ENCODE measurements around the gene PSTPIP2. TPM values are rescaled to one million over a fixed set of nuclear protein-coding genes. Genes with fewer than 3 reads are reported as not detected.
"Not testable (repeated sequence)": the region's sequence is repeated elsewhere in the genome, so short reads cannot be mapped to it uniquely, and the experiment has no call there.

PSTPIP2 gene
- polyA plus RNA-seq, 3 donors, result 9.1 to 11.7 (median 11.7) TPM

DNA sequence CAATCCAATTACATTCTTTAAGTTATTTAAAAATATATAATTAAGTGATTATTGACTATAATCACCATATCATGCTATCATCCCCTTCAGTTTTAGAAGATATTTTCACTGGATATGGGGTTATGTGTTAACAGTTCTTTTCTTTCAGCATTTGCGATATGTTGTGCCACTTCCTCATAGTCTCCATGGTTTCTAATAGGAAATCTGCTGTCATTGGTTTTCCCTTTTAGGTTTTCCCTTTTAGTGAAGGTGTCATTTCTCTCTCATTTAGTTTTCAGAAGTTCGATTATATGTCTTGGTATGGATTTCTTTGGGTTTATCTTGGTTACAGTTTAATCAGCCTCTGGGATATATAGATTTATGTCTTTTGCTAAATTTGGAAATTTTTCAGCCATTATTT lies 70.2 kb downstream of the PSTPIP2 start:
- no peak for DNase-seq (ENCODE audit: extremely low read depth in 1 of 11, low read depth in 9 of 11, low spot score in 4 of 11)

DNA sequence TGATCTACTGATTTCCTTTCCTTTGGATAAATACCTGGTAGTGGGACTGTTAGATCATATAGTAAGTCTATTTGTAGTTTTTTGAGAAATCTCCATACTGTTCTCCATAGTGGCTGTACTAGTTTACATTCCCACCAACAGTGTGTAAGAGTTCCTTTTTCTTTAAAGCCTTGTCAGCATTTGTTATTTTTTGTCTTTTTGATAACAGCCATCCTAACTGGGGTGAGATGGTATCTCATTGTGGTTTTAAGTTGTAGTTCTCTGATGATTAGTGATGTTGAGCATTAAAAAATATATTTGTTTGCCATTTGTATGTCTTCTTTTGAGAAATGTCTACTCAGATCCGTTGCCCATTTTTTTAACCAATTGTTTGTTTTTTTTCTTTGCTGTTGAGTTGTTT lies 71.0 kb downstream of the PSTPIP2 start:
- DNase-seq (ENCODE audit: extremely low read depth in 1 of 11, low read depth in 9 of 11, low spot score in 4 of 11), result no peak

GRCh38 chr18:45999536-45999935 lies 72.5 kb downstream of the PSTPIP2 start:
- no peak for DNase-seq (ENCODE audit: extremely low read depth in 1 of 11, low read depth in 9 of 11, low spot score in 4 of 11)

GRCh38 chr18:45998244-45998643 lies 73.8 kb downstream of the PSTPIP2 start:
- no peak for DNase-seq (ENCODE audit: extremely low read depth in 1 of 11, low read depth in 9 of 11, low spot score in 4 of 11)

- no peak for DNase-seq (ENCODE audit: extremely low read depth in 1 of 11, low read depth in 9 of 11, low spot score in 4 of 11)
Observed at GRCh38 chr18:45997700-45998151, 74.3 kb downstream of the PSTPIP2 start.

DNA sequence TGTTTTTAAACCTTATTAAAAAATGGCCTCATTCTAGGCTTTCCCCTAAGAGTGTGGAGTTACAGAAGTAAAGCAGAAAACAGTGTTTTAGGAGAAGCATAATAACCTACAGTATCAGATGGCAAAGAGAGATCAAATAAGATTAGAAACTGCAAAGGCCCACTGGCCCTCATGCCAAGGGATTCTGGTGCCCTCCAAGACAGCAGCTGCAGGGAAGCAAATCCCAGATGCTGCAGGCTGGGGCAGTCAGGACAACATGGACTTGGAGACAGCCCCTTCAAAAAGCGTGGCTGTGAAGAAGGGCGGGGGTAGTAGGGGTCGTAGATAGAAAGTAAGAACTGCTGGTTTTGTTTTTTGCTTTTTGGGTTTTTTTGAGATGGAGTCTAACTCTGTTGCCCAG lies 76.6 kb downstream of the PSTPIP2 start:
- DNase-seq (ENCODE audit: extremely low read depth in 1 of 11, low read depth in 9 of 11, low spot score in 4 of 11), result no peak

- DNase-seq (ENCODE audit: extremely low read depth in 1 of 11, low read depth in 9 of 11, low spot score in 4 of 11), result no peak
Observed at GRCh38 chr18:45993438-45993837, 78.6 kb downstream of the PSTPIP2 start.

DNA sequence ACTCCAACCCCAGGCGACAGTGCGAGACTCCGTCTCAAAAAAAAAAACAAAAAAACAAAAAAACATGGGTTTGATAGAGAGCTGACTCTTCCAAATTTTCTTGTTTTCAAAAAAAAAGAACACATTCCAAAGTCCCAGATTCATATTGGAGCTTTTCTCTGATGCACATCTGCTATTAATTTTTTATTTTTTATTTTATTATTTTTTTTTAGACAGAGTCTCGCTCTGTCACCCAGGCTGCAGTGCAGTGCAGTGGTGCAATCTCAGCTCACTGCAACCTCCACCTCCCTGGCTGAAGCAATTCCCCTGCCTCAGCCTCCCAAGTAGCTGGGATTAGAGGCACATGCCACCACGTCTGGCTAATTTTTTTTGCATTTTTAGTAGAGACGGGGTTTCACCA lies 79.5 kb downstream of the PSTPIP2 start:
- DNase-seq (ENCODE audit: extremely low read depth in 1 of 11, low read depth in 9 of 11, low spot score in 4 of 11), result not testable (repeated sequence)

DNA sequence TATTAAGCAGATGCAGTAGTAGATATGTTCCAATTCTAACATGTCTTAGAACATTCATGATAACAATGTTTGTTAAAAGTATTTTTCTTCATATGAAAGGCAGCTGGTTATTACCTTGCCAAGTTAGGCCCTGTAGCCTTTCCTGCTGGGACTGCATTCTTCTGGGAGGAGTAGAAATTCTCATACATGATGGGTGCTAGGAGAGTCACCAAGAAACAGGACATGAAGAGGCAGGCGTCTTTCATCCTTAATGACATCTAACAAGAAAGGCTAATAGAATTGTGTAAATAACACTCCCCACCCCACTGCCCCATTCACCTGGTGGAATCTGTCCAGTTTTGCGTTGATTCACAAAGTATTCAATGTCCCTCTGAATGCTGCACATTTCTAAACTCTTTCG lies 80.3 kb downstream of the PSTPIP2 start:
- DNase-seq (ENCODE audit: extremely low read depth in 1 of 11, low read depth in 9 of 11, low spot score in 4 of 11), result no peak

GRCh38 chr18:45984546-45985235 lies 87.4 kb downstream of the PSTPIP2 start:
- DNase-seq (ENCODE audit: extremely low read depth in 1 of 11, low read depth in 9 of 11, low spot score in 4 of 11), result no peak

DNA sequence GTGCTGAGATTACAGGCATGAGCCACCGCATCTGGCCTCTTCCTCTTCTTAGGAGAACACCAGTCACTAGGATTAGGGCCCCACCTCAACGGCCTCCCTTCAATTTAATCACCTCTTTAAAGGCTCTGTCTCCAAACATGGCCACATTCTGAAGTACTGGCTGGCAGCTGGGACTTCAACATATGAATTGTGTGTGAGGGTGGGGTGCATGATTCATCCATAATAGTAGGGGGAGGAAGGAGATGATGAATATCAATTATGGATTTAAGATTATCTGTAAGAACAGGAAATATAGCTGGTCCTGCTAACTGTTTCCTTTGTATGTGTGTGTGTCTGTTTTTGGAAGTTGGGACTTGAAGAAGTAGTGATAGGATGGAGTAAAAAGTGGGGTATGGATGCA lies 90.2 kb downstream of the PSTPIP2 start:
- no peak for DNase-seq (ENCODE audit: extremely low read depth in 1 of 11, low read depth in 9 of 11, low spot score in 4 of 11)

- no peak for DNase-seq (ENCODE audit: extremely low read depth in 1 of 11, low read depth in 9 of 11, low spot score in 4 of 11)
Observed at GRCh38 chr18:45980229-45980628, 91.8 kb downstream of the PSTPIP2 start.

DNA sequence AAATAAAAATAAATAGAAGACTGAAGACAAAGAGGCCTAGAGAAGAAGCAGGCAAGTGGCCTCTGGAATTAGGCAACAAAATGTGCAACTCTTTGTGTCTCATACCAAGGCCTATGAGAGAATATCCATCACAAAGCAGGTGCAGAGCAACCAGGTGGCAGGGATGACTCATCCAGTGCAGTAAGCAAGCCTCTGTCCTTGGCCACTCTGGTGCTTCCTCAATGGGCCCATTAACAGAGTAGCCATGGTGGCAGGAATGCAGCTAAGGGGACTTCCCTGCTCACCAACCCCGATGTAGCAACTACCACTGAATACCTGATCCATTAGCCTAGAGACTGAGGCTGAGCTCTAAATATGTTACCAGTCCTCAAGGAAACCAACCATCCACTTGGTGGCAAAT lies 94.0 kb downstream of the PSTPIP2 start:
- no peak for DNase-seq (ENCODE audit: extremely low read depth in 1 of 11, low read depth in 9 of 11, low spot score in 4 of 11)

GRCh38 chr18:45976974-45977373 lies 95.1 kb downstream of the PSTPIP2 start:
- no peak for DNase-seq (ENCODE audit: extremely low read depth in 1 of 11, low read depth in 9 of 11, low spot score in 4 of 11)

GRCh38 chr18:45976566-45976965 lies 95.5 kb downstream of the PSTPIP2 start:
- no peak for DNase-seq (ENCODE audit: extremely low read depth in 1 of 11, low read depth in 9 of 11, low spot score in 4 of 11)

DNA sequence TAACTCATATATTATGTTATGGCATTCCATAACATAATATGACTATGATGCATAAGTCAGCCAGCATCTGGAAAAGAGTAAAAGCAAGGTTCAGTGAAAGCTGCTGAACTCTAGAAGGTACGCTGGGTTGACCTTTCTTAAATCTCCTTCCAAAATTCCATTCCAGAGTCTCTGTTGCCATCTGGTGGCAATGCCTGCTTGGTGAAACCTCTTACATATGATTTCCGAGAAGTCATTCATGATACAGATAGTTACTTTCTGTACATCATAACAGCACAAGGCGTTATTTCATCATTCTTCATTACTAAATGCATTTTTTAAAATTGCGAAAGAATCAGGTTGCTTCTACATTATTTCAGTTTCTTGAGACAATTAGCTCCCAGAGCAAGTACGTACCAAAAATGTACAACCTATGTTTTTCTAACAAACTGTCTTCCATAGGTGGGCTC lies 97.9 kb downstream of the PSTPIP2 start:
- DNase-seq (ENCODE audit: extremely low read depth in 1 of 11, low read depth in 9 of 11, low spot score in 4 of 11), result peak in 8 of 11 donors; percentile 19 to 59 (median 41)

GRCh38 chr18:45967007-45967706 lies 104.9 kb downstream of the PSTPIP2 start, which contains the start of gene EPG5:
EPG5 (minus strand) TSS chr18:45967329; CDS start chr18:45967239, 90 bp downstream.
- DNase-seq (ENCODE audit: extremely low read depth in 1 of 11, low read depth in 9 of 11, low spot score in 4 of 11), result peak; percentile 81 to 97 (median 93)

- DNase-seq (ENCODE audit: extremely low read depth in 1 of 11, low read depth in 9 of 11, low spot score in 4 of 11), result not testable (repeated sequence)
Observed at GRCh38 chr18:45964913-45965312, 107.1 kb downstream of the PSTPIP2 start.

DNA sequence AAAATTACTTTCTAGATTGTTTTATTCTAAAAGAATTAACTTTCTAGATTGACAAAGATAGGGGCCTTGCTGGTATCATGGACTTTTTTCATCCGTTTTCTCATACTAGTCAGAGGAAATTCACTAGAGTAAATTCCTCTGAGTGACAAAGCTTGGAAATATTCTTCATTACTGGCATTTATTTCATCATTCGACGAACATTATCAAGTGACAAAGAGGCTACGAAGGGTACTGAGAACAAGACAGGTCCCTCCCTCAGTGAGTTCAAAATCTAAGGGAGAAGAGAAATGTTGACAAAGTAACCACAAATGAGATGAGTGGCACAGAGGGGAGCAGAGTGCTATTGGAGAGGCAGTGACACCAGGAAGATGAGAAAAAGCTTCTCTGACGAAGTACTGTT lies 109.2 kb downstream of the PSTPIP2 start:
- DNase-seq (ENCODE audit: extremely low read depth in 1 of 11, low read depth in 9 of 11, low spot score in 4 of 11), result no peak

GRCh38 chr18:45962461-45962860 lies 109.6 kb downstream of the PSTPIP2 start:
- DNase-seq (ENCODE audit: extremely low read depth in 1 of 11, low read depth in 9 of 11, low spot score in 4 of 11), result peak in 2 of 11 donors; percentile 4 to 15
